CD4-positive, alpha-beta T cell treated with Interleukin-6 at 100 ng/mL for 8 hours (primary cell): ENCODE measurements around the gene TRIM68.

Source experiments
- DNase-seq: peaks from one replicate; pipeline ENCODE4 v3.0.0-alpha.2; 2020; ENCODE audit warnings: mixed read lengths, low spot score

TRIM68 gene

GRCh38 chr11:4607781-4608666 lies at the start of gene TRIM68:
Gene TRIM68 (minus strand): TSS chr11:4608231. CDS start chr11:4605504, 2,727 bp downstream.
- DNase-seq = peak; percentile 95

GRCh38 chr11:4654635-4655369 lies 46.8 kb upstream of the TRIM68 start:
- no peak for DNase-seq

- no peak for DNase-seq
These were observed 39.7 kb upstream of the TRIM68 start for GRCh38 chr11:4647766-4648165.

DNA sequence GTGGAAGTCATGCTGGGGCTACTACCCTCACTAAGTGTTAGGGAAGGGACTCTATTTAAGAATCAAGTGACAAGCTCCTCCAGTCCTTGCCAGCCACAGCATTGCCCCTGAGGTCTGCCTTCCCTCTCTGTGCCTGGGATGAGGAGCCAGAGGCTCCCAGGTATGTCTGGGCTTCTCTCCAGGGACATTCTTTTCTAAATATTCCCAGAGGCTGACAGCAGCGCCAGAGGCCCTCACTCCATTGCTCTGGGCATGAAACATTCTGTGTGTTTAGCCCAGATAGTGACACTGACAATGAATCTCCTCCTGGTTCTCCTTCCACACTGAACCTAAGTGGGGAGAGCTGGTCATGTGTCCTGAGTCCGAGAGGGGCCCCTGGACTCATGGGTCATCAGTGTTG lies 37.9 kb upstream of the TRIM68 start:
- DNase-seq = no peak

- DNase-seq = no peak
These were observed 36.2 kb upstream of the TRIM68 start for GRCh38 chr11:4644233-4644632.

GRCh38 chr11:4643682-4644081 lies 35.7 kb upstream of the TRIM68 start, which contains the start of gene OR51E1:
Gene OR51E1 (plus strand): TSS chr11:4643982. CDS start chr11:4652527, 8,545 bp downstream.
- DNase-seq = no peak

DNA sequence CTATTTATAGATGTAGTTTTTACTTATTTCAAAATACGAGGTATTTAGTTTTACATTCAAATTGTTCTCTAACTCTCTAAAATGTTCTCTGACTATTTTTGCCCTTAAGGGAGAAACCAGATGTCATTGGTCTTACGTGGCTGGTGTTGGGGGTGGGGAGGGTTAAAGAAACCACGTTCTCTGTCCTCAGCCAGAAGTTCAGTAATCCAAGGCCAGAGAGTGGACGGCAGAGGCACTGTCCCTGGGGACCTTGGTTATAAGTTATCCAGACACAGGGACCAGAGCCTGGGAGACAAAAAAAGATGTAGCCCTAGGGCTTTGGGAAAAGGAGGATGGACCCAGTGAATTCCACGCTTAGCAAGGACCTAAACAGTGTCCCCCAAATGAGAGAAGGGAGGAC lies 35.0 kb upstream of the TRIM68 start:
- no peak for DNase-seq

- DNase-seq = no peak
These were observed 34.0 kb upstream of the TRIM68 start for GRCh38 chr11:4642043-4642442.

GRCh38 chr11:4641501-4641900 lies 33.5 kb upstream of the TRIM68 start:
- no peak for DNase-seq

- no peak for DNase-seq
These were observed 31.9 kb upstream of the TRIM68 start for GRCh38 chr11:4639931-4640330.

DNA sequence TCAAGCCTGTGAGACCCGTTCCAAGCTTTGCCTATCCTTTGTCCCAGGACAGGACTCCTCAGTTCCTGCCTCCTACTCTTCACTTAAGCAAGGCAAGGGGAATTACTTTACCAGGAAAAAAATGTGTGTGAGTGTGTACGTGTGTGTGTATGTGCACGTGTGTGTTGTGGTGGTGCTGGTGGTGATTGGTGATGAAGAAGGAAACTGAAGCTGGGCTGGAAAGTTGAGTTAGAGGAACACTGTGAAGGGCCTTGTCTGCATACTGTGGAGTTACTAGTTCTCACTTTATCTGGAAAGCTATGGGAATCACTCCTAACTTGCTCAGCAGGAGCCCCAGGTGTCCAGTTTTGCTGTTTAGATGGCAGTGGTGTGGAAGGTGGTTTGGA lies 29.6 kb upstream of the TRIM68 start:
- DNase-seq = no peak

GRCh38 chr11:4636962-4637661 lies 29.1 kb upstream of the TRIM68 start, which contains the start of gene OR51D1:
Gene OR51D1 (plus strand): TSS chr11:4637477. CDS start chr11:4639791, 2,314 bp downstream.
- DNase-seq = peak; percentile 62

DNA sequence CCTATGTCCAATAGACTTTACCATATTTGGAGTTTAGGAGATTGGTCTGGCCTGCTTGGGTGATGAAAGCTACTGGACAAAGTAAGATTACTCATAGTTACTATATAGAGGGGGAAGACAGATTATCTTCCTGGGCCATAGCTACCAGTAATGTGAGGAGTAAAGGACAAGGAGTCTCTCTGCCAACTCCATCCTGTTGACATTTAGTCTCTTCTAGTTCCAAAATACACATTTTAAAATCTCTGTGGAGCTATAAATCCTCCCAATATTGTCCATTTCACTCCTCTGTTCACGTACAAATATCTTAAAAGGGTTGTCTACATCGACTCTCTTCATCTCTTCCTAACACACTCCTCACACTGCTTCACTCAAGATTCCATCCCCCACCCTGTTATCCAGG lies 28.1 kb upstream of the TRIM68 start:
- no peak for DNase-seq

DNA sequence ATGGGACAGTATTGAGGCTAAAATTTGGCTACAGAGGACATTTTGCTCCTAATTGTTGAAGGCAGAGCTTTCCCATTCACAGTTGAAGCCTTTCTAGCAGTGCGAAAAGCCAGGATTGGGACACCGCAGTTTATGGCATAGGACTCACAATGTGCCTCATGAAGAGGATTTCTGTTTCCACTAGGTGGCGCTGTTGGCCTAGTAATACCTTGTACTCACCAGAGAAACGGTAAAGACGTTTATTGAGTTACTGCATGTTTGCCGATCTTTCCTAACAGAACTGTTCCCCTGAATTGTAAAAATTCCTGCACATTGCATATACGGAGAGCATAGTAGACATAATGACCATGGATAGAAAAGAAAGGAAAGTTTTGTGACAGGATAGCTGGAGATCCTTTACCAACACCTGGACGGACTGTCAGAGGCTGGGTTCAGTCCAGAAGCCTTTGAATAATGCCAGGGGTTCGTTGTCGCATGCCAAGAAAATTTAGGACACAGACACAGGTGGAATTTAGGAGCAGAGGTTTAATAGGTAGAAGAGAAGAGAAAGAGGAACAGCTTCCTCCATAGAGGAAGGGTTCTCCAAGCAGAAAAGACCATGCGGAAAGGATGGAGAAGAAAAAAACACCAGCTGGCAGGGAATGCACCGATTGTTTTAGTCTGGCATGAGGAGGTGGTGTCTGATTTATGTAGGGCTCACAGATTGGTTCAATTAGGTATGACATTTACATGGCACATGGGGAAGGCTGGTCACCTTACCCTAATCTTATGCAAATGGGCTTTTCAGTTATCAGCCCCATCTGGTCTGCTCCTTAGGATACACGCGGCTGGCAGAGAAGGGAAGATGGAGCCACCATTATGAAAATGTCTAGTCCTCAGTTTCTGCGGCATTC lies 18.4 kb upstream of the TRIM68 start:
- DNase-seq = no peak

DNA sequence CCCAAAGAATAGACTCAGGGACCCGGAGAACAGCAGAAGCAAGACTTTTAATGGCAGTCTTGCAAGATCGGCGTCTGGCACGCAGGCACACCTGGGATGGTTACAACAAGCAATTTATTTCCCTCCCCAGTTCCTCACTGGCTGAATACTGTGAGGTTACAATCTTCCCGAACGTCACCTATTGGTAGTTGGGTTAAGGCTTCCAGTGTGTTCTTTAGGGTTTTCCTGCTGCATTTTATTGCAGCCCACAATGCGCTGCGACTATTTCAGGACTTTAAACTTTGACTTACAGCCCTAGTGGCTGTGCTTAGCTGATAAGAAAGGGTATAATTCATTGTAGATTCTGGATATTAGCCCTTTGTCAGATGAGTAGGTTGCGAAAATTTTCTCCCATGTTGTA lies 11.5 kb upstream of the TRIM68 start:
- DNase-seq = no peak

- no peak for DNase-seq
These were observed 7.9 kb upstream of the TRIM68 start for GRCh38 chr11:4615856-4616444.

GRCh38 chr11:4611986-4612385 lies 4.0 kb upstream of the TRIM68 start:
- no peak for DNase-seq

DNA sequence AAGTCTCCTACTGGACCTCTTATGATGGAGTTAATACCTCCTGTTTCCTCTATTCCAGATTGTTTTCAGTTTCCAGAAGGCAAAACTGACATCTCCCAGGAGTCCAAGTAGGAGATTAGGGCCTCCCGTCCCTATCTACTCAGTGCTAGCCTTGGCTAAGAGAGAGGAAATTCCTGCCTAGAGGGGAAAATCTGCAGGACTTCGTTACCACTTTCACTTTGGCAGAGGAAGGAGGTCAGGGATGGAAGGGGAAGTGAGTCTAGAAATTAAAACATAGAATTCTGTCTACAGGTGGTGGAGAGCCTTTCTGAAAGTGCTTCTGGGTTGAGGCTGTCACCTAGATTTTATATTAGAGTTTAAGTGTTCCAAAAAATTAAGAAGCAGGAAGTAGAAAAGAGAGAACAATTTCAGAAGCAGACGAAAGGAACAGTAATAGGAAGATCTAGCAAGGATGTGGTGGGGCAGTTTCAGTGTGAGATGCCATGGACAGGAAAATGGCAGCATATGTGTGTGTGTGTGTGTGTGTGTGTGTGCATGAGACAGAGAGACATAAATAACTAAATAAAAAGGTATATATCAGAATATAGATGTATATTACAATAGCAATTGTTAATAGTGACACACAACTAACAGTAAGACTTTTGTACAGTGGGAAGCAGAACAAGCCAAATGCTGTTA lies 2.4 kb upstream of the TRIM68 start:
- DNase-seq = peak; percentile 10

DNA sequence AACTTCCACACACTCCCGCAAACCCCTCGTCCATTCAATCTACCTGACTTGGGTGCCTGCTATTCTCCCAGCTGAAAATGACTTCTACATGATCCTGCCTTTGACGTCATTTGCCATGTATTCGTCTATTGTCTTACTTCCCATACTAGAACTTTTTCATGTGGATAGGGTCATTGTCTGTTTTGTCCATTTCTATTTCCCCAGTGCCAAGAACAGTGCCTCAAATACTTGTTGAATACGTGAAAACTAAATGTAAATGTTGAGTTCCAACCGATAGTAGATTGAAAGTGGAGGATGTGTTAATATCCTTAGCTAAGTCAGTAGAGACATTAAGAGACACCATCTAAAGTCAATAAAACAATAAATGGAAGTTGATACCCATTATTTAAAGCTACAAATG lies 935 bp downstream of the TRIM68 start:
- DNase-seq = no peak

DNA sequence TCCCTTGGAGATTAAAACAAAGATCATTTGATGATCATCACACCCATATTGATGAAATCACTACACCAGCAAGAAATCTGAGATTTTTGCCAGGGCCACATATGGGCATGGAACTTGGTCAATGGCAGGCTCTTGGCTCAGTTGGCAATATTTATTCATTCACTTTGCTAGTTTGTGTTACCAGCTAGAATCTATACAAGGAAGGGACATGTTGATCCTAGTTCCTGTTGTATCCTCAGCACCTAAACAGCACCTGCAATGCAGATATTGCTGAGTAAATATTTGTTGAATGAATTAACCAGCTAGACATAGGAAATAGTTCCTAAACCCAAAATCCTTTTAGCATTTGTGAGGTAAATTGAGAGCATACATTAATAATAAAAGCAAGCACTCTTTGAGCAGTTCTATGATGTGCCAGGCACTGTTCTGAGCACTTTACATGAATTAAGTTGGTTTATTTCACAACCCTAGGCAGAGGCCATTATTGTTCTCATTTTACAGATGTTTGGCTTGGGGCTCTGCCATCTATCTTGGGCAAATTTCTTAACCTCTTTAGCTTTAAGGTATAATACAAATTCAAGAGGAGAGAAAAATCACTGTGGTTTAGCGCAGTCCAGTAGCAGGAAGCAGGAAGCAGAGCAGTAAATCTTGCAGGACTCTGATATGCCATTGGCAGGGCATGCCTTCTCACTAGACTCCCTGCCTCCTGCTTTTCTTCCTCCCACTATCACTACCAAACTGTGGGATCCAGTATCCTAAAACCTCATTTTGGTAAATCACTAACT lies 1.6 kb downstream of the TRIM68 start:
- no peak for DNase-seq
